ENCODE results near the gene CC2D1A.

Gene CC2D1A

DNA sequence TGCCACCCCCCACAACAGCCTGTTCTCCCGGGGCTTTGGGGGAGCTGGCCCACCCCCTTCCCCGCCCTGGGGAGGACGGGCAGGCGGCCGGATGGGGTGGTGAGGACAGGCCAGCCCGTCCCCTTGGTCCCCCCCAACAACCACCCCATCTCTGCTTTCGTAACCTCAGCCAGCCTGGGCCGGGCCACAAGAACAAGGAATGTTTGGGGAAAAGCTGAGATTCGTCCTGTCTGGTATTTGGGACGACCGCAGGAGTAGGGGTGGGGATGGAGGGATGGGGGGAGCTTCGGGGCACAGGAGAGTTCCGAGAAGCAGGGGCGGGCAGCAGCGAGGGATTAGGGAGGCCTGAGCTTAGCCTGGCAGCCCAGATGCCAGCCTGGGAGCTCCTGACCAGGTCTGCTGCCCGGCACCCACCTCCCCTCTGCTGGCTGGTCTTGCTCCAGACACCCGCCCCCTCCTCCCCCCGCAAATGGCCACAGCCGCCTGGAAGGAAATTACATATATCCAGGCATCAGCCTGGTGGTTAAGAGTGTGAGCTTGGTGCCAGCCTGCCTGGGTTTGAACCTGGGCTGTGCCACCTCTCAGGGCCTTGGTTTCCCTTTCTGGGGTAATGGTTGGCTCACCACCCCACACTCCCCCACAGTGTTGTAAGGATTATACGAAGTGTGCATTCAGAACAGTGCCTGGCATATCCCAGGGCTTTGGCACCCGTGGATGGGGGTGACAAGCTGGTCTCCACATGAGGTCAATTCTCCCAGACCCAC is 32.5 kb downstream of the CC2D1A start, which contains the start of gene PODNL1:
Gene PODNL1 (minus strand): TSS at position 117 of the 764 bp plus-strand sequence. CDS start 236 bp downstream, outside the sequence.
- DNase-seq: no peak

DNA sequence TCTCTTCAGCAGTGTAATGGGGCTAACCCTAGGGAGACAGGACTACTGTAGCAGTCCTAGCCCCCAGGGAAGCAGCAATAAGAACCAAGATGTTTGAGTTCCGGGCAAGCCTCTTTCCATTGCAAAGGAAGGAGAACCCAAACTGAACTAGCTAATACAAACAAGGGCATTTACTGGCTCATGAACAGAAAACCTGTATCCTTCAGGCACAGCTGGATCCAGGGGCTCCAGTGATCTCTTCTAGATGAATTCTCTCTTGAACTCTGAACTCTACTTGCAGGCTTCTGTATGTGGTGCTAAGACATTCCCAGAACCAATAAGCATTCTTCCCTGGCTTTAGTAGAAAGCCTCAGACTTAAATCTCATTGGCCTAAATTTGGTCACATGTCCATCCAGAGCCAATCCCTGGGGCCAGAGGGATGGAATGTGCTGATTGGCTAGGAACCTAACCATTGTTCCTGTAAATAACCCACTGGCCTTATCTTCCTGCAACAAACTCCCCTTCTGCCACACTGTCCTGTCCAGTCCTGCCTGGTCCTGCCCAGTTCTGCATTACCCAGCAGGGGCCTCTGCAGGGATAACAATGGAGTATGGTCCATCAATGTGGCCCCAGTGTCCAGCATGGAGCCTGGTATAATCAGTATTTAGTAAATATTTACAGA is 36.2 kb downstream of the CC2D1A start:
- DNase-seq: no peak

DNA sequence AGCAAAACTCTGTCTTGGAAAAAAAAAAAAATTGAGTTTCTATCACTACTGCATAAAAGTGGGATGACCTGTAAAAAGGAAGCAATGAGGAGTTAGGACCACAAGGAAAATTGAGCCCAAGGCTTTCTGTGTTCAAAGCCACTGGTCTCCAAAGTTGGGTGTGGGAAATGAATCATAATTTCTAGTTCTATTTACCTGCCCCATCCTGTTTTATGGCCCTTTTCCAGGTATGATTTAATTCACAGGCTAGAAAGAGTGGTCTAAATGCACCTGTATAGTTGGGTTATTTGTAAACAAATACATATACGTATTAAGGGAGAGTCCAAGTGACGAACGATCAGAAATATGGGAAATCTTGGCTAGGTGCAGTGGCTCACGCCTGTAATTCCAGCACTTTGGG is 40.4 kb downstream of the CC2D1A start:
- no peak for DNase-seq

DNA sequence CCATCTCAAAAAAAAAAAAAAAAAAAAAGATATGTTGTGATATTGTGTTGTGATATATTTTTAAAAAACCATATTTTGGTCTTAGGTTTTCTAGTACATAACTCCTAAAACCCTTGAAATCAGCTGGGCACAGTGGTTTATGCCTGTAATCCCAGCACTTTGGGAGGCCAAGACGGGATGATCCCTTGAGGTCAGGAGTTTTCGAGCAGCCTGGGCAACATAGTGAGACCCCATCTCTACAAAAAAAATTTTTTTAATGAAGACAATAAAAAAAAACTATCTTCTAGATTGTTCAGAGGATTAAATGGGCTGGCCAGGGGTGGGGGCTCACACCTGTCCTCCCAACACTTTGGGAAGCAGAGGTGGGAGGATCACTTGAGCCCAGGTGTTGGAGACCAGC is 45.0 kb downstream of the CC2D1A start:
- DNase-seq: no peak

DNA sequence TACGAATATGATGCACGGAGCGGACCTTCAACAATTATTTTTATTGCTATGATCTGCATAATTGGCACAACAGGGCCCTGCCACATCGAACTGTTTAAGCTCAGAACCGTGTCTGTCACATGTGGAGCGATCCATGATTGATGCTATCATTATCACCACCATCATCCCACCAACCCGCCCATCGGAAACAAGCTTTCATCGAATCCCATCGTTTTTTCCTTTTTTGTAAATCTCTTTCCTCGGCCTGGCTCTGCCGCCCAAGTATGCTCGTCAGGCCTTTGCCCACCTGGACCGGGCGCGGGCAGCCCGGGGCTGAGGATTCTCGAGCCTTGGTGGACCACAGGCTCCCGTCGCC is 45.8 kb downstream of the CC2D1A start:
- no peak for DNase-seq

DNA sequence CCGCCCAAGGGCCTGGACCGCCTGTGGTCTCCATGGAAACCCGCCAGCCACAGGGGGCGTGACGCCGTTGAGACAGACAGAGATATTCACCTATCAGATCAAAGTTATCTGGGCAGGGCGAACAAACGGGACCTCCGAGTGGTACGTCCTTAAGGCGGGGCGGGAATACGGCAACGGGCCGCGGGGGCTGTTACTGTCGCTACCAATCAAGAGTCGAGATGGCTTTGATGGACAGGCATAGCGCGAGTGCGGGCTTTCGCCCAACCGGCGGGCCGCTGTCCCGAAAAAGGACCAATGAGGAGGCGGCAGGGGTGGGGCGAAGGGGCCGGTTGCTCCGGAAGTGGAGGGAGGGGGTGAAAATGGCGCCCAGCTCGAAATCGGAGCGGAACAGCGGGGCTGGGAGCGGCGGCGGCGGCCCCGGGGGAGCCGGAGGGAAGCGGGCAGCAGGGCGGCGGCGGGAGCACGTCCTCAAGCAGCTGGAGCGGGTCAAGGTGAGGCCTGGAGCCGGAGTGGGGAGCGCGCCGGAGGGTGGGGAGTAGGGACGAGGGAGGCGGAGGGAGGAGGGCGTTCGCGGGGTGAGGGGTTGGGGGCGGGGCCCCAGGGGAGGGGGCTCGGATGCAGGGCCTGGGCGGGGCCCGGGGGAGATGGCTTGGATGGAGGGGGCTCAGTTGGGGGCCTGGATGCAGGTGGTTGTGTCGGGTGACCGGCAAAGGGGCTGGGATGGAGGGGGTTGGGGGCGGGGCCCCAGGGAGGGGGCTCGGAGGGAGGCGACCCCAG is 46.3 kb downstream of the CC2D1A start, which contains the start of gene DCAF15:
Gene DCAF15 (plus strand): TSS at position 356 of the 777 bp plus-strand sequence. CDS start 4 bp downstream, at position 360.
- peak; percentile 100 for DNase-seq

DNA sequence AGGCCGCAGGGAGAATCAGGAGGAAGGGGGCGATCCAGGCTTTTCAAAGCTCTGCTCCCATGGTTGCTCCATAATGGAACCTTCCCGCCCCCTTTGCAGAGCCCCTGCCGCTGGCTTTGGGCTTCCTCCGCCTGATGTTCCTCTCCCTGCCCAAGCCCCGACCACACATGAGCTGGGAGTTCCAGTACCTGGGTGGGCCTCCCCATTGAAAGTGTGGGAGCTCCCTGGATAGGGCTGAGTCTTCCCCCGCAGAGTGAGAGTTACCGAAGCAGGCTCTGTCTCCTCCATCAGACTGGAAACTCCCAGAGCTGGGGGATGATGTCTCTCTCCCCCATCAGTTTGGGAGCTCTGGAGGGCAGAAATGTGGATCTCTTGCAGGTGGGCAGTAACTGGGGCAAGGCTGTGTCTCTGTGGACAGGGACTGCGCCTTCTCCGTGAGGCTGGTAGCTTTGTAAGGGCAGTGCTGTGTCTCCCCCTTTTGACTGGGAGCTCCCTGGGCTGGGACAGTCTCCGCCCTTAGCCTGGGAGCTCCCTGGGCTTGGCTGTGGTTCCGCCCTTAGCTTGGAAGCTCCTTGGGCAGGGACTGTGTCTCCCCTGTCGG is 47.0 kb downstream of the CC2D1A start:
- no peak for DNase-seq

DNA sequence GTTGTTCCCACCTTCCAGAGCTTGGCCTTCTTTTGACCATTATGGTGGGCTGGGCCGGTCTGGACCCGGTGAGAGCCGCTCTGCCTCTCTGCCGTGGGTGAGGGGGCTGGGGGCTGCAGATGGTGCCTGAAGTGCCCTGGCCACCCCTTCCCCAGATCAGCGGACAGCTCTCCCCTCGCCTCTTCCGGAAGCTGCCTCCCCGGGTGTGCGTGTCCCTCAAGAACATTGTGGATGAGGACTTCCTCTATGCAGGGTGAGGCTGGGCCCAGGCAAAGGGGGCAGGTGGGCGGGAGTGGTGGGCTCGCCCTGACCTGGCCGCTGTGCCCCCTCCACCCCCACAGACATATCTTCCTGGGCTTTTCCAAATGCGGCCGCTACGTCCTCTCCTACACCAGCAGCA is 48.2 kb downstream of the CC2D1A start:
- no peak for DNase-seq

DNA sequence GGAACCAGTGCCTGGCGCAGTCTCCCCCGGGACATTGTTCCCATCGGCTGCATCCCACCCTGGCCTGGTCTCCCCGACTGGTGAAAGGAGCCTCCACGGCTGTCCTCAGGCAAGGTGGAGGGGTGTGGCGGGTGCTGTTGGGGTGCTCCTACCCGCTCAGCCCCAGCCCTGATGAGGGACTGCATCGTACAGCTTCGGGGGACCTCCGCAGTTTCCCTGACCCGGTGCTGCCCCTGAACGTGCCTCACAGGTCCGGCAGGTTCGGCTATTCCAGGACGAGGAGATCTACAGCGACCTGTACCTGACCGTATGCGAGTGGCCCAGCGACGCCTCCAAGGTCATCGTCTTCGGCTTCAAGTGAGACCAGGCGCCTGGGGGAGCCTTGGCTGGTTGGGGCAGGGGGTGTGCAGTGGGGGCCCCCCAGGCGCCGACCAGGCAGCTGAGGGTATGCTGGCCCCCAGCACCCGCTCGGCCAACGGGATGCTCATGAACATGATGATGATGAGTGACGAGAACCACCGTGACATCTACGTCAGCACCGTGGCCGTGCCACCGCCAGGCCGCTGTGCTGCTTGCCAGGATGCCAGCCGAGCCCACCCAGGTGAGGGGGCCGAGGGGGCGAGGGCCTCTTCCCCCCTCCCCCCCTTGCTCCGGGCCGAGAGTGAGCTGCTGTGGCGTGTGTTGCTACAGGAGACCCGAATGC is 49.8 kb downstream of the CC2D1A start:
- no peak for DNase-seq

DNA sequence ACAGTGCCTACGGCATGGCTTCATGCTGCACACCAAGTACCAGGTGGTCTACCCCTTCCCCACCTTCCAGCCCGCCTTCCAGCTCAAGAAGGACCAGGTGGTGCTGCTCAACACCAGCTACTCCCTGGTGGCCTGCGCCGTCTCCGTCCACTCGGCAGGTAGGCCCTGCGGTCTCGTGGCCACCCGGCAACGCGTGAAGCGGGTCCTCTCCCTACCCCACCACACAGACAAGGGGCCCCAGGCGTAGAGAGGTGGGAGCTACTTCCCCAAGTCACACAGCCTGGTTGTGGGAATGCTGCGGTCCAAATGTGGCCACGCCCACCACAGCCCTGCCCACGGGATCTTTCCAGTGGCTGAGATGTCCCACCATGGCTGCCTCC is 50.4 kb downstream of the CC2D1A start:
- no peak for DNase-seq

DNA sequence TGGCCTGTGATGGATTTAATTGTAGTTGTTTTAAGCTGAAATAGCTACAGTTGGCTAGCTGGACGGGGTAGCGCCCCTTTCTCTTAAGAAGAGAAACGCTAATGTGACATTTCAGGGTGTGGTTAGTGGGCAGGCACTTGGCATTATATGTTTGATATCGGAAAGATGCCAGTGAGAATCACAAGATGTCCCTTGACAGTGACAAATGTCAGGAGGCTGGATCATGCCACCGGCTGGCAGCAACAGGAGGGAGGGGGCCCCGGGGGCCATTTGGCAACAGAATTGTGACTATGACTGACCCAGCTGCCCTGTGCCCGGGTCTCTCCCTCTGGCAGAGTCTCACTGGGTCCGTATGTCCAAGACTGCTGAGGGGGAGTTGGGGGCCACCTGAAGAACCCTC is 51.0 kb downstream of the CC2D1A start:
- no peak for DNase-seq

DNA sequence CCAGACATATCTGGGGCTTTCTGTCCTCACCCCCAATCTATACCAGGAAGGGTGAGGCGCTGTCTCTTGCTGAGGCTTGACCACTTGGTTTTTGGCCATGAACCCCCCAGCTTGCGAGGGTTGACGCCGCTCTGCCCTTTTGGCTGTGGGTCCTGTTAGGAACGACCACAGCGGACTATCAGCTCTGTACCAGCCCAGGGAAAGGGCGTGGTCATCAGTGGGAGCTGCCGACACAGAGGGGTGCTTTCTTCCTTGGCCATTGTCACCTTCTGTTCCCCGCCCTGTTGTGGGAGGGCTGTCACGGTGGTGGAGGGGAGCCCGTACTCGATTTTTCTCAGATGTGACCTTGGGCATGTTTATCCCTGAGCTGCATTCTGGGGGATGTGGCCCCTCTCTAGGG is 52.0 kb downstream of the CC2D1A start:
- no peak for DNase-seq

DNA sequence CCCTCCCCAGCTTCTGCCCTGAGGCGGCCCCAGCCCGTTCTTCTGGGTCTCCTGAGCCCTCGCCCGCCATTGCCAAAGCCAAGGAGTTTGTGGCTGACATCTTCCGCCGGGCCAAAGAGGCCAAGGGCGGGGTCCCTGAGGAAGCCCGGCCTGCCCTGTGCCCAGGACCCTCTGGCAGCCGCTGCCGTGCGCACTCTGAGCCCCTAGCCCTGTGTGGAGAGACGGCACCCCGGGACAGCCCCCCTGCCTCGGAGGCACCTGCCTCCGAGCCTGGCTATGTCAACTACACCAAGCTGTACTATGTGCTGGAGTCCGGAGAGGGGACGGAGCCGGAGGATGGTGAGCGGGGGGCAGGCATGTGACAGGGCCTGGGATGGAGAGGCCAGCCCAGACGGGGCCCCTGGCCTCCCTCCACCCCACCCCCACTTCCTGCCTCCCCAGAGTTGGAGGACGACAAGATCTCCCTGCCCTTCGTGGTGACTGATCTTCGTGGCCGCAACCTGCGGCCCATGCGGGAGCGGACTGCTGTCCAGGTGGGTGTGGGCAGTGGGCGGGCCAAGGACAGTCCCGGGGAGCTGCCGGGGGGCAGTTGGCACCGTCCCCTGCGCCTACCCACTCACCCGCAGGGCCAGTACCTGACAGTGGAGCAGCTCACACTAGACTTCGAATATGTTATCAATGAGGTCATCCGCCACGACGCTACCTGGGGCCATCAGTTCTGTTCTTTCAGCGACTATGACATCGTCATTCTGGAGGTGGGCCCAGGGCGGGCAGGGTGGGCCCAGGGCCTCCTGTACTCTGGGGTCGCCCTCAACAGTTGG is 53.4 kb downstream of the CC2D1A start:
- DNase-seq: no peak

DNA sequence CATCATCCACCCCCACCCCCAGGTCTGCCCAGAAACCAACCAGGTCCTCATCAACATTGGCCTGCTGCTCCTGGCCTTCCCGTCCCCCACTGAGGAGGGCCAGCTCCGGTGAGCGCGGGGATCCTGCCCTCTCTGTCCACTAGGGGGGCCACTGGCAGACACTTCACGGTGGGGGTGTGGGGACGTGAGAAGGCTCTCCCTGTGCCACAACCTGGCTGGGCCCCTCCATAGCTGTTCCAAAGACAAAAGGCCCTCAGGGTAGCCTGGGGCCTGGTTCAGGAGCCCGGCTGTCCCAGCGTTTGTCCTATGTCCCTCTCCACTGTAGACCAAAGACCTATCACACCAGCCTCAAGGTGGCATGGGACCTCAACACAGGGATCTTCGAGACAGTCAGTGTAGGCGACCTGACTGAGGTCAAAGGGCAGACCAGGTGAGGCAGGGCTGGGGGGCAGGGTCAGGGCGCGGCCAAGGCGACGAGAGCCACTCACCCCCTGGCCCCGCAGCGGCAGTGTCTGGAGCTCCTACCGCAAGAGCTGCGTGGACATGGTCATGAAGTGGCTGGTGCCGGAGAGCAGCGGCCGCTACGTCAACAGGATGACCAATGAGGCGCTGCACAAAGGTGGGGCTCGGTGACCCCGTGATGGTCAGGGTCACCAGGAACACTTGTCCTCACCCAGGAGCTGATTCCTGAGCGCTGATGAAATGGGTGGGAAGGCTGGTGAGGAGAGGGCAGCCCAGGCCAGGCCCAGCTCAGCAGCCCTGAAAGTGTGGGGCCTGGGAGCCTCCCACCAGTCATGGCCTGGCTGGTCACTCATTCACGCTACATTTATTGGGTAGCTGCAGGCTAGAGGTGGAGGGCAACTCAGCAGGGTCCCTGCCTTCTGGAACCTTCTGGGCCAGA is 54.2 kb downstream of the CC2D1A start:
- DNase-seq: peak; percentile 37

DNA sequence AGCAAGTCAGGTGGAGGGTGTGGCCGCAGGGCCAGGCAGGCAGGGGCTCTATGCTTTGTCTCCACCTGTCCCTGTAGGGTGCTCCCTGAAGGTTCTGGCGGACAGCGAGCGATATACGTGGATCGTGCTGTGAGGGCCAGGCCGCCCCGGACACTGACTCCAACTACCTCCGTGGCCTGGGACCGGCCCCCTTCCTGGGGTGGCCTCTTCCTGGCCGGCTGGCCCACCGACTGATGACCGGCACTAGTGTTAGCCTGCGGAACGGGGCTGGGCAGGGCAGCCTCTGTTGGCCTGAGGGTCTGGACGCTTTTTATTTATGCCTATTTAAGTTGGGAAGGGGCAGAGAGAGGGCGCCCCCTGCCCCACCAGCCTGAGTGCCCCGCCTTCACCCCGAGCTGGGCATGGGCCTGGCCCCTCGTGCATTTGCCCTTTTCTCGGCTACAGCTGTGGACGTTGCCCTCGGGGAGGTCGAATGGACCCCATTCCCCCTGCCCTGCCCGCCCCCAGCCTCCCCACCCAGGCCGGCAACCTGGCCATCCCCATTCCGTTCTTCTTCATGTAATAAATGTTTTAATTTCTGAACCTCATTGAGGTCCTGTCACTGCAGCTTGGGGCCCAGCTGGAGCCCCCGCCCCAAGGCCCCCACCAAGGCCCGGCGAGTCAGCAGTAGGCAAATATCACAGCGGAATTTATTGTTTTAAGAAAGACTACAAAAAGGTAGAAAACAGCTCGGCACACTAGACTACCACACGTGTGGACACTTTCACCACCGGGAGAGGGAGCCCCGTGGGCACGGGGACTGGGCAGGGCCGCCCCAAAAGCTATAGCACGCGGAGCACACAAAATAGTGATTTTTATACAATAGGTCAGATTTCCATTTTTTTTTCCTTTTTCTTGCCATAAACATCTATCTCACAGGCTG is 55.1 kb downstream of the CC2D1A start:
- no peak for DNase-seq

DNA sequence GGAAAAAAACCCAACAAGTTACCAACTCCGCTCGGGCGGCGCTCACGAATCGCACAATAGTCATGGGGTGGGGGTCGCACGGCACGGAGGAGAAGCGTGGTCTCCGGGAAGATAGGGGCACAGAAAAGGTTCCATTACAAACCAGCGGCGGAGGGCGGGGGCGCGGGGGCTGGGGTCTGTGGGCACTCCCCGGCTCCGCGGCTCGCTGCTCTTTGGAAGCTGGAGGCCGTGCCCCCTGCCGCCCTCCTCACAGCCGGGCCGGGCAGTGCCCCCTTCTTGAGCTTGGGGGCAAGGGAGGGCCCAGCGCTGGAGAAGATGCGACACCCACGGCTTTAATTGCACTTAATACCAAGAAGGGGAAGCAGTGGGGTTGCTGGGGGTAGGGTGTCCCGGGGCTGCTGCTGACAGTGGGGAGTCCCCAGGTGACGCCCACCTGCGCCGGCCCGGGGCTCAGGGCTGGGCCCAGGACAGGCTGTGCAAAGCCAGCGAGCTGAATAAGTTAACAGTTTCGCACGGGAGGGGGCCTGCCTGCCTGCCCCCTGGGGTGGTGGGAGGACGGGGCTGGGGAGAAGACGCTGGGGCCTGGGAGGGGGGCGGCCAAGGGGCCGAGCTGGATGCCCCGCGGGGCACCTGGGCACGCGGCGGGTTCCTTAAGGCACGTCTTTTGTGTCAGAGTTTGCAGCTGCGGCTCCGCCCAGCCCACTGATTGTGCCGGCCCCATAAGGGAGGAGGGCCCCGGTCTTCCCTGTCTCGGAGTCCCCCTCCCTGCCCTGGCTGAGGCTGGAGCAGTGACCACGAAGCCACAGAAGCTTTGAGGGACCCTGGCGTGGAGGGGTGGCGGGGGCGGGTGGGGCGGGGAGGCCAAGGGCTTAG is 56.1 kb downstream of the CC2D1A start:
- no peak for DNase-seq

DNA sequence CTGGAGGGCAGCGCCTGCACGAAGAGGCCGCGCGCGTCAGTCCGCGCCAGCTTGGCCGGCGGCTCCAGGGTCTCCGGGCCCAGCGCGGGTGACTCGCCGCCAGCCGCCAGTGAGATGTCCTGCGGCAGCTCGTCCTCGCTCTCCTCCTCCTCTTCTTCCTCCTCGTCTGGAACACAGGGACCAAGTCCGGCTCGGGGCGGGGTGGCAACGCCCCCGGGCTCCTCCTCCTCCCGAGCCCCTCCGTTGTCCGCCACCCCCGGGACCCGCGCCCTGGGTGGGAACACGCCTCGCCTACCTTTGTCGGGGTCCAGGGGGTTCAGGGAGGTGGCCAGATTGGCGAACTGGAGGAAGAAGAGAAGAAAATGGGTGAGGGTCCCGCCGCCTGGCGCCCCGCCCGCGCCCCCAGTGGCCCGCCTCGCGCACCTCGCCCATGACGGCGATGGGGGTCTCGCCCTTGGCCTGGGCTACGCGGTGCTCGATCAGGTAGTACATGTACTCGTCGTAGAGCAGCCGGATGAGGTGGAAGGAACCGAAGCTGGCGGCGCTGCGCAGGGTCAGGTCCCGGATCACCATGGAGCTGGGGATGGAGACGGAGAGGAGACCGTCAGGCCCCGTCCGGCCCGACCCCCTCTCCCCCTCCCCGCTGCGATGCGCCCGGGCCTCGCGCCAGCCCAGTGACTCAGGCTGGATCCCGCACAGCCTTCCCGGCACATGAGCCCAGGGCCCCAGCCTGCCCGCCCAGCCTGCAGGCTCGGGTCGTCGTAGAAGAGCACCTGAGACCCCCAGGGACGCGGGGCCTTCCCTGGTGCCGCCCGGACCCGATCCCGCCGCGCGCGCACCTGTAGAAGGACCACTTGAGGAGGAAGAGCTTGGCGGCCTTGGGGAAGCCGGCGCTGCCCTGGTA is 57.0 kb downstream of the CC2D1A start:
- DNase-seq: no peak

All from CD4-positive, alpha-beta T cell treated with Interleukin-10 for 1 hour (primary cell).